GM21381 (cell line): Measurements from ENCODE around the gene CHRND.
"Not testable (repeated sequence)": the region's sequence is repeated elsewhere in the genome, so short reads cannot be mapped to it uniquely, and the experiment has no call there.

ENCODE experiments used
- ATAC-seq: cut with Tn5 transposase; IDR thresholded peaks from one replicate; pipeline ENCODE4 v1.9.1; 2021; ENCODE audit warnings: mild to moderate bottlenecking, moderate library complexity; ENCODE audit not compliant: unreplicated experiment

Gene CHRND

DNA sequence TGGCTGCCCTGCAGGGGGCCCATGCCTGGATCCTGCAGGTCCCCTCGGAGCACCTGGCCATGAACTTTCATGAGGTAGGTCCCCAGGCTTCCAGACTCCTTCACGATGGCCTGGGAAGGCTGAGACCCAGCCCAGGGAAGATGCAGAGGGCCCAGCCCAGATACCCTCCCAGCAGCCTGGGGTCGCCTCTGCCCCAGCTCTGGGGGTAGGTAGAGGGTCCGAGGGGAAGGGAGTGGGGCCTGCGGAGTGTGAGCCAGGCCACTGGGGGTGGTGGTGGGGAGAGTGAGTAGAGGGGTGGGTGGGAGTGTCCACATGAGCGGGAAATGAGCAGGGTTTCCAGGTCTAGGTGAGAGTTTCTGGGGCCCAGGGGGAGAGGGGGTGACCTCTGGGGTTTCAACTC is 1.2 kb upstream of the CHRND start:
- no peak for ATAC-seq

DNA sequence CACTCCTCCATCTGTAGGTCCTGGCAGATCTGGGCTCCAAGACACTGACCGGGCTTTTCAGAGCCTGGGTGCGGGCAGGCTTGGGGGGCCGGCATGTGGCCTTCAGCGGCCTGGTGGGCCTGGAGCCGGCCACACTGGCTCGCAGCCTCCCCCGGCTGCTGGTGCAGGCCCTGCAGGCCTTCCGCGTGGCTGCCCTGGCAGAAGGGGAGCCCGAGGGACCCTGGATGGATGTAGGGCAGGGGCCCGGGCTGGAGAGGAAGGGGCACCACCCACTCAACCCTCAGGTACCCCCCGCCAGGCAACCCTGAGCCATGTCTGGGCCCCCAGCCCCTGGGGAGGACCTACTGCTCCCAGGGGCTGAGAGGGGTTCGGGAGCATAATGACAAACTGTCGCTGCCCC is 761 bp upstream of the CHRND start:
- no peak for ATAC-seq

DNA sequence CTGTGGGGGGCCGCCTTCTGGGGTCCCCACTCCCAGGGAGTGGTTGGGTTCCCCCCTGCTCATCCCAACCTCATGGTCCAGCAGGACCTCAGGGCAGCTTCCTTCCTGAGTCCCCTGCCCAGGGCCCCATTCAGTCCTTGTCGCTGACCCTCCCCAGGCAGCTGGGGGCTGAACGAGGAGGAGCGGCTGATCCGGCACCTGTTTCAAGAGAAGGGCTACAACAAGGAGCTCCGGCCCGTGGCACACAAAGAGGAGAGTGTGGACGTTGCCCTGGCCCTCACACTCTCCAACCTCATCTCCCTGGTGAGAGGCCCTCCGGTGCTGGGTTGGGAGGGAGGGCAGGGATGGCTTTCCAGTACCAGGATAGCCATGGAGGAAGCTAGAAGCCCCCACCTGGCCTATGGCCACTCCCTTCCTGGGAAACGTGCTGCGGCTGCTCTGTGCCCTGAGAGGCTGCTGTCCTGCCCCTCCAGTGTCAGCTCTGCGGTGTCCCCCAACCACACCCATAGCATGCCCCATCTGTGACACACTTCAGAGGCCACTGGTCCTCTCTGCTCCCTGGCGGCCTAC is 497 bp downstream of the CHRND start:
- ATAC-seq, result no peak

DNA sequence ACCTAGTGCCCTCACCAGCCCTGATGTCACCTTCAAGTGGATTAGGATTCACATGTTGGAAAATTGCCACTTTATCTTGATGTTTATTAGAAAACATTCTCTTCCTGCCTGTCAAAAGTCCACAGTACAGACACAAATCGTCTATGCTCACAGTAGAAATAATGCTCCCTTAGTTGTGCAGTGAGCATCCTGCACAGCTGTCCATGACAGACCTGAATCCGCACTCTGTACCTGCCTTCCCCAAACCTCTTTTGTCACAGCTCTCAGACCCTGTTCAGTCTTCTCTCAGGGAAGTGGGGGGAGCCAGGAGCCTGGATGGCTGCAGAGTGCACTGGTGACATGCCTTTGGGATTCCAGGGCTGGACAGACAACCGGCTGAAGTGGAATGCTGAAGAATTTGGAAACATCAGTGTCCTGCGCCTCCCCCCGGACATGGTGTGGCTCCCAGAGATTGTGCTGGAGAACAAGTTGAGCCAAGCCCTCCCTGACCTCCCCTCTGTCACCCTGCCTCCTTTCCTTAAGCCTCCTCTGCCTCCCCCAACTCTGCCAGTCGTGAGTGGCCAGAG is 2.0 kb downstream of the CHRND start:
- no peak for ATAC-seq

DNA sequence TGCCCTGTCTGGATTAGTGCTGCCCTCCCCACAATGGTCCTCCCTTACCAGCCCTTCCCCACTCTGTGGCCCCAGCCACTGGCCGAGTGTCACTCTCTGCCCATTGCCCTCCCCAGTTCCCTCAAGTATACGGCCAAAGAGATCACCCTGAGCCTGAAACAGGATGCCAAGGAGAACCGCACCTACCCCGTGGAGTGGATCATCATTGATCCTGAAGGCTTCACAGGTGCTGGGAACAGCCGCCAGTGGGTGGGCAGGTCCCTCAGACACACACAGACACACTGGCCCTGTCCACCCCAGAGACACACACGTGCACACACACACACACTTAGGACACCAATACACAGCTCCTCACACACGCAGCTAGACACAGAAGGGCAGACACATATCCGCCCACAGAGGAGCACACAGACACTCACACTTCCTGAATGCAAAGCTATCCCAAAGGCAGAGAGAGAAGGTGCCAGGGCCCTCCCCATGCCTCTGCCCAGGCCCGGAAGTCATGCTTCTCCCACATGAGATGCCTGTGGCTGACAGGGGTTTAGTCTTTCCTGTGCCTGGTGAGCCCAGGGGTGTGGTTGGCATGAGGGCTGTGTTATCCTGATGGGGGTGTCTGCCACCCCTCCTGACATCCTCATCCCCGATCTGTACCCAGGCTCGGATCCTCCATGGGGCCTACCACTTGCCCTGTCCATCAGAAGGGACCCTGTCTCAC is 2.9 kb downstream of the CHRND start:
- ATAC-seq, result no peak

DNA sequence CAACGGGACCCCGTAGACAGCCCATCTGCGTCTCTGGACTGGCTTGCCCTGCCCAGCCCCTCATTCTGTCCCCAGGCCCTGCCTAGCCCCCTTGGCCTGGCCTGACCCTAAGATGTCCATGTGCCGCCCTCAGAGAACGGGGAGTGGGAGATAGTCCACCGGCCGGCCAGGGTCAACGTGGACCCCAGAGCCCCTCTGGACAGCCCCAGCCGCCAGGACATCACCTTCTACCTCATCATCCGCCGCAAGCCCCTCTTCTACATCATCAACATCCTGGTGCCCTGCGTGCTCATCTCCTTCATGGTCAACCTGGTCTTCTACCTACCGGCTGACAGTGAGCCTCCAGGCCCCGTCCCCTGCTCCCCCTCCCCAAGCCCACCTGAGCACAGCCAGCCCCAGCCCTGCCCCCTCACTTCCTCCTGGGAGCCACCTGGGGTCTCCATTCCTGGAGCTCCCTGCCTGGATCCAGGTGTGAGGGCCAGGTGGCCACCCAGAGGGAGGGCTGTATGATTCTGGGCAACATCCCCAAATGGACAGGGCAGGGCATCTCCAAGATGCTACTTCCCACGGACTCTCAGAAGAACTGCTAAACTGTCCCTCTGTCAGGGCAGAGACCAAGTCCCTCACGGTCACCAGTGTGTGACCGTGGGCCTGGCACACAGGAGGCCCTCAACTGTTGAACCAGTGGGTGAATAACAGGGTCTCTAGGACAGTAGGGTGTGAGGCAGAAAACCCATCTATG is 4.0 kb downstream of the CHRND start:
- ATAC-seq, result no peak

DNA sequence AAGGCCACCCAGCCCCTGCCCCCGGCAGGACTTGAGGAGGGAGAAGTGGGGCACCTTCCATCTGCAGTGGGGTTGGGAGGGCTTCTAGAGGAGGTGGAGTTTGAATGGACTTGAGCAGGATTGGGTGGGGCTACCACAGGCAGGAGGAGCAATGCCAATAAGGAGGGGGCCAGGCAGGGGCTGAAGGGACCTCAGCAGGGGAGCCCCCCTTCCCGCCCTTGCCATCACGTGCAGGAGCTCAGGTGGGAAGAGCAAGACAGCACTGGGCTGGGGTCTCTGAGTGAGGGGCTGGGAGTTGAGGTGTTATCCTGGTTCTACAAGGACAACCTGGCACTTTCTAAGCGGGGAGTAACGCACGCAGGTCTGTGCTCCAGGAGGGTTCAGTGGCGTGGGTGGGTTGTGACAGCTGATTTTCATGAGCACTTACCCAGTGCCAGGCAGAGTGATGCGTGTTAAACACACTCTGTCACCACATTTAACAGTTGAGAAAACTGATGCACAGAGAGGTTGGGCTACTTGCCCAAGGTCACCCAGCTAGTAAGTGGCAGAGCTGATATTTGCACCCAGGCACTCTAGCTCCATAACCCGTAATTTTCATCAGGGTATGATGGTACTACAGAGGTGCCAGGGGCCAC is 4.8 kb downstream of the CHRND start:
- ATAC-seq, result no peak

DNA sequence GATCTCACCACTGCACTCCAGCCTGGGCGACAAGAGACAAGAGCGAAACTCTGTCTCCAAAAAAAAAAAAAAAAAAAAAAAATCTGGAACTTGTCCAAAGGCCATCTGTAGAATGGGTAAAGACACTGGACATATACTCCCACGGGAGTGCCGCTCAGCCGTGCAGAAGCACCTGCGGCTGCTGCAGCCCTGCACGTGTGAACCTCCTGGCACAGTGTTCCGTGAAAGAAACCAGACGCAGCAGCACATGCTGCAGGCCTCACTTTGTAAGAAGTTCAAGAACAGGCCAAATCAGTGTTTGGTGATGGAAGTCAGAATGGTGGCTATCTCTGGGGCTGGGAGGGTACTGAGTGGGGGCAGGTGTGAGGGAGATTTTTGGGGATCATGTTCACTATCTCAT is 6.5 kb downstream of the CHRND start:
- ATAC-seq, result no peak

DNA sequence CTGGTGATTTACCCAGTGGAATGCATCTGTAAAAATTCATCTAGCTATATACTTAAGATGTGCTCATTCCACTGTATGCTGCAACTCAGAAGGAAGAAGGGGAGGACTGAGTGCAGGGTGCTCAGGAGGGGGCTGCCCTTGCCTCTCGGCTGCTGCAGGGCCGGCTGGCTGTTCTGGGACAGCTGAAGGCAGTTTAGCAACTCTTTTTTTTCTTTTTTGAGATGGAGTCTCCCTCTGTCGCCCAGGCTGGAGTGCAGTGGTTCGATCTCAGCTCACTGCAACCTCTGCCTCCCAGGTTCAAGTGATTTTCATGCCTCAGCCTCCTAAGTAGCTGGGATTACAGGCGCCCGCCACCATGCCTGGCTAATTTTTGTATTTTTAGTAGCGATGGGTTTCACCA is 6.9 kb downstream of the CHRND start:
- not testable (repeated sequence) for ATAC-seq

DNA sequence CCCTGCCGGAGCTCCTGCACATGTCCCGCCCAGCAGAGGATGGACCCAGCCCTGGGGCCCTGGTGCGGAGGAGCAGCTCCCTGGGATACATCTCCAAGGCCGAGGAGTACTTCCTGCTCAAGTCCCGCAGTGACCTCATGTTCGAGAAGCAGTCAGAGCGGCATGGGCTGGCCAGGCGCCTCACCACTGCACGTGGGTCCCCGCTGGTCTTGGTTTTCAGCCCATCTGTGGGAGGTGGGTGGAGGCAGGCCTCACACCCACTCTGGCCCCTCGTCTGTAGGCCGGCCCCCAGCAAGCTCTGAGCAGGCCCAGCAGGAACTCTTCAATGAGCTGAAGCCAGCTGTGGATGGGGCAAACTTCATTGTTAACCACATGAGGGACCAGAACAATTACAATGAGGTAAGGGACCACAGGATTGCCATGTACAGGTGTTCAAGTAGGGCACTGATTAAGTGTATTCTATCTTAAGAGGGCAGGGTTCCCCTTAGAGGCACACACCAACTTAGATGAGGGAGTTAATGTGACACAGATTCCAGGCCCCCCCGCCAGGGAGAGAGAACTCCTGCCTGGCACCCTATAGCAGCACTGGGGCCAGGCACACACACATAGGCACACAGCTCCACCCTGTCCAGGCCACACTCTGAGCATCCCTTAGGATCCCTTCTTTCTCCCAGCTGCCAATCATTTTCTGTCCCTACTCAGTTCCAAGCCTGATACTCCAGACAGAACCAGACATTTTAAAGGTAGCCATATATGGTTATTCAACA is 8.2 kb downstream of the CHRND start:
- ATAC-seq, result no peak

DNA sequence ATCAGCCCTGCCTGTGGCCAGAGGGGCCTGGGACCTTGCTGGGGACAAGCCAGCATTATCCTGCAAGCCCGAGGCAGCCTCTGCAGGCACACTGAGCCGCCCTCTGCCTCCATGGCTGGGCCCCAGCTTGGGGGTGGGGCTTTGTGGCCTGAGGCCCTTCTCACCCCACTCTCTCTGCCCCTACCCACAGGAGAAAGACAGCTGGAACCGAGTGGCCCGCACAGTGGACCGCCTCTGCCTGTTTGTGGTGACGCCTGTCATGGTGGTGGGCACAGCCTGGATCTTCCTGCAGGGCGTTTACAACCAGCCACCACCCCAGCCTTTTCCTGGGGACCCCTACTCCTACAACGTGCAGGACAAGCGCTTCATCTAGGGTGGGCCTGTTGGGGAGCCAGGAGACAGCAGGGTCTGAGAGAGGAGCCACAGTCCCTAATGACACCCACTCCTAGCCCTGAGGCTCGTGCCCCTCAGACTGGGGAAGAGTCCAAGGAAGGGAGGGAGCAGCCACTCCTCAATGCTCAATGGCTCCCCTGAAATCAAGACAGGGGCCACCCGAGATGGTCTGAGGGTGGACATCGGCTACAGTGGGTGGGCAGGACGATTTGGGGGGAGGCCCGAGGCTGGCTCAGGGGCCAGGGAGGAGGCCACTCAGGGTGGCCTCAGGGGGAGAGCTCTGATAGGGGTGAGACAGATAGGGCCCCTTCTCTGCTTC is 9.1 kb downstream of the CHRND start:
- ATAC-seq, result no peak

DNA sequence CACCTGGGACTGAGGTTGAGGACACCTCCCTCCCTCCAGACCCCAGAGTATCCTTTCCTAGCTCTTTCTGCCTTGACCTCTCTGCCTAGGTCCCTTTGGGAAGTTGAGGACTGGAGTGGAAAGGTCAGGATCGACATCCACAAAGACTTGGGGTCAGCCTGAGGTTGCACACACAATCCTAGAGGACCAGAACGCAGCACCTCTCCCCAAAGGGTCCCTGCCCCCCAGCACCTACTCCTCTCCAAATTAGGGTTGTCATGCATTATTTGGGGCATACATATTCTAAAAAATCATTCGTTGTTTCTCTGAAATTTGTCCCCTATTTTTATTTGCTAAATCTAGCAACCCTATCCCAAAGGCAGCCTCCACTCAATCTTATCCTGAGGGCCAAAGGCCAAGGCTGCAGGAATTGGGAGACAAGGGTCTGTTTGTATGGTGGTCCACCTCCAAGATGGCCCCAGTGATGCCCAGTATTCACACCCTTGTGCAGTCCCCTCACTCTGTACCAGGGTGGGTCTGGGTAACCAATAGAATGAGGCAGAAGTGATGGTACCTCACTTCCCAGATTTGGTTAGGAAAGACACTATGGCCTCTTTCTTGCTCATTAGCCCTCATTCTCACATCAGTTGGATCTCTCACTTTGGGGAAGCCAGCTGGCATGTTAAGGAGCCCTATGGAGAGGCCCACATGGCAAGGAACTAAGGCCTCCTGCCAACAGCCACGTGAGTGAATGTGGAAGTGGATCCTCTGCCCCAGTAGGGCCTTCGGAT is 10.0 kb downstream of the CHRND start:
- ATAC-seq, result no peak

DNA sequence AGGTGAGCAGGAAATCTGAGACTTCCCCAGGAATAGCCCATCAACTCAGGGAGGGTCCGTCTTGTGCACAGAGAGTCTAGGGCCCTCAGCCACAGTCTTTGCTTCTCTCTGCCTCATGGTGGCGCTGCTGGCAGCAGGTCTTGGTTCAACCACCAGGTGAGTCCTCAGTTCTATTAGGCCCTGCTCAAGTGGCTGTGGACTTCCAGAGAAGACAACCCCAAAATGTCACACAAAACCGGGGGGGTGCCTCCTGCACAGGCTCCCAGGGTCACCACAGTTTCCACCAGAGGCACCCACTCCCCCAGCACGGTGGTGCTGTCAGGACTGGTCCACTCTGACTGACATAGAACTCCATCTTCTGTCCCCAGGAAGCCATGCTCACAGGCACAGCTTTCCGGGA is 11.1 kb downstream of the CHRND start:
- ATAC-seq, result no peak

DNA sequence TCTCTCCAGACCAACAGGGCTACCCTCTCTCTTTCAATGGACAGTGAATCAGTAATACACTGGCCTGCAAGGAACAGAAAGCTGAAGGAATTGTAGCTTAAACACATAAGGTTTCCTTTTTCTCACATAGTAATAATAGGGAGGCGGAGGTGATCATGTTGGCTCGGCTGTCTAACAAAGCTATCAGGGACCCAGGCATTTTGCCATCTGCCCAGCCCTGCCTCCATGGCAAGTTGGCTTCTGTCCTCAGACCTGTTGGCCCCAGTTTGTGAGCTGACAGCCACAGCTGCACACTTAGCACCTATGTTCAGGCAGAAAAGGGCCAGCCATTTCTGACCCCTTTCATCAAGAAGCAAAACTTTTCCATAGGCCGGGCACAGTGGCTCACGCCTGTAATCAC is 11.5 kb downstream of the CHRND start:
- no peak for ATAC-seq

DNA sequence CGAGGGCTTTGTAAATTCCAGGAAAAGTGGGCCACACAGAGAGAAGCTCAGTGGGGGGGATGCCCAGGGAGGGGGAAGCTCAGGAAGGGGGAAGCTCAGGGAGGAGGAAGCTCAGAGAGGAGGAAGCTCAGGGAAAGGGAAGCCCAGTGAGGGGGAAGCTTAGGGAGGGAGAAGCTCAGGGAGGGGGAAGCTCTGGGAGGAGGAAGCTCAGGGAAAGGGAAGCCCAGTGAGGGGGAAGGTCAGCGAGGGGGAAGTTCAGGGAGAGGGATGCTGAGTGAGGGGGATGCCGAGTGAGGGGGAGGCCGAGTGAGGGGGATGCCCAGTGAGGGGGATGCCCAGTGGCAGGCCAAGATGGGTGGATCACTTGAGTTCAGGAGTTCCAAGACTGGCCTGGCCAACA is 12.7 kb downstream of the CHRND start:
- no peak for ATAC-seq

DNA sequence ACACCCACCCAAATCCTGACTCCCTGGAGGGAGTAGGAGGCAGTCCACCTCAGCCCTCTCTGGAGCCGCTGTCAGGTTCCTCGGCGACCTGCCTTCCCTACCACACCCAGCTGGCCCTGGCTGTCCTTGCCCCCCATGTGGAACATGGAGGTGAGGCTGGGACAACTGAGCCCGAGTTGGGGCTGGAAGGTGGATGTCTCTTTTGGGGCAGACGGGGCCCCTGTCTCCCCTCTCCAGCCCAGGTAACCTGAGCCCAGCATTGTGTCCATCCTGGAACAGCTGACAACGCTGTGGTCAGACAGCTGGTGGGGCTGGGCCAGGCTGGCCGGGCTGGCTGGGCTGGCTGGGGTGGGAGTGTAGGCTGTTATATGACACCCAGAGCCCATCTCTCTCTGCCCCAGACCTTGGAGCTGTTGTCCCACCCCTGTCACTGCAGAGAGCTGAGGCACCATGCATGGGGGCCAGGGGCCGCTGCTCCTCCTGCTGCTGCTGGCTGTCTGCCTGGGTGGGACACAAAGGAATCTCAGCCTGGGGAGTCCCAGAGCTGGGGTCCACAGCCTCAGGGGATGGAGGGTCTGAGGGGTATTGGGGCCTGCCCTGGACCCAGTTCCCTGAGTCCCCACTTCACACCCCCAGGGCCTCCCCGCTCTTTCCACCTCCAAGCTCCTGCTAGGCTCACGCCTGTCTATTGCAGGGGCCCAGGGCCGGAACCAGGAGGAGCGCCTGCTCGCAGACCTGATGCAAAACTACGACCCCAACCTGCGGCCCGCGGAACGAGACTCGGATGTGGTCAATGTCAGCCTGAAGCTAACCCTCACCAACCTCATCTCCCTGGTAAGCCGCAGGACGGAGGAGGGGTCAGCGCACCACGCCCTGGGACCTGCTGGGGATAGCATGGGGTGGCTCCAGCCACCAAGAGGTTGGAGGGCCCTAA is 13.6 kb downstream of the CHRND start, which contains the start of gene CHRNG:
Gene CHRNG (plus strand): TSS at position 395 of the 934 bp plus-strand sequence. CDS start 56 bp downstream, at position 451.
- no peak for ATAC-seq

DNA sequence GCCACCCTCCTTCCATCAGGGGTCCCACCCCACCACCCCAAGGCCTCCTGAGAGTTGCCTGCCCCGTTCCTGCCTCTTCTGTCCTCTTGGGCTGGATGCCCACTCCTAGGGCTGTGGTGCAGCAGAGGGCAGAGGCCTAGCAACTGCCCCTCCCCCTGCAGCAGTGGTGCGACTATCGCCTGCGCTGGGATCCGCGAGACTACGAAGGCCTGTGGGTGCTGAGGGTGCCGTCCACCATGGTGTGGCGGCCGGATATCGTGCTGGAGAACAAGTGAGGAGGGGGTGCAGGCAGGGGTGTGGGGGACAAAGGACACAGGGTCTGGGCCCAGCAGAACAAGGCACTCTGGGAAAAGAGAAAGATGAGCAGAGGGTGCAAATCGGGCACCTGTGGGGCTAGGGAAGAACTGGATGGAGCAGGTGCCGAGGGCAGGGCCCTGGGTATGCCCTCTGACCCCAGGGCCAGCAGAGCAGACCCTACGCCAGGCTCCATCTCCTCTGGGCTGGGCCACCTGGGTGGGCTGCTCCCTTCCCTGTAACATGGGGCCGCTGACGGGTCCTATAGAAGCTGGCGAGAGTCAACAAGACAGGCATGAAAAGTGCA is 14.6 kb downstream of the CHRND start:
- no peak for ATAC-seq
